GM23248 (cell line): Measurements from ENCODE around the gene NACC2.

ENCODE experiments used
- EZH2 ChIP-seq: fragments of 200-600 bp; sonication (generic); IDR thresholded peaks from 2 replicates; pipeline ENCODE4 v1.6.1; 2018; ENCODE audit warnings: antibody characterized with exemption, mild to moderate bottlenecking; ENCODE audit not compliant: insufficient read depth, poor library complexity, severe bottlenecking
- EZH2phosphoT487 ChIP-seq: fragments of 200-600 bp; sonication (generic); IDR thresholded peaks from 2 replicates; pipeline ENCODE4 v1.6.1; 2018; ENCODE audit warnings: antibody characterized with exemption, moderate library complexity, mild to moderate bottlenecking, low read depth; ENCODE audit not compliant: insufficient read depth

DNA sequence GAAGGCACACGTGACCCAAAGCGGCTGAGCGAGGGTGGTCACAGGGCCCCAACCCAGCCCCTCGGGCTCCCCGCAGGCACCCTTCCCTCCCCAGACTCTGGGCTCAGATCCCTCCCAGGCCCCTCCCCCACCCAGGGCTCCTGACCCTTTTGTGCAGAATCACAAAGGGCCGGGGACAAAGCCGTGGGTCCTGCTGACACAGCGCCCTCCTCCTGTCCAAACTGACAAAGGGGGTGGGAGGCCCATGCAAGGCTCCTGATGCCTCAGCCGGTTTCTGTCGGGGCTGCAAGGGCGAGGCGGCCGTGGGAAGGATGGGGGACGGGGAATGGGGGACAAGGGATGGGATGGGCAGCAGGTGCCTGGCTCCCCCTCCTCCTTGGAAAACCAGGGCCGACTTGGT, 90.4 kb downstream of the NACC2 start:
- TF ChIP-seq EZH2phosphoT487 (no peak), EZH2 (no peak)
